SK-N-SH treated with all-trans-retinoic acid at 6 μM for 48 hours (cell line): Measurements from ENCODE around the gene KSR2.

ENCODE experiments used
- ATAC-seq: fragments of 200-7000 bp; cut with Tn5 transposase; 3 replicates; pipeline ENCODE4 v1.9.1; 2020; ENCODE audit warnings: mild to moderate bottlenecking, moderate library complexity
- ARNTL ChIP-seq: fragments of 450-650 bp; formaldehyde crosslinking; IDR thresholded peaks from 2 replicates; pipeline ENCODE4 v1.5.0; 2020; ENCODE audit warnings: low read depth, mild to moderate bottlenecking, moderate library complexity, borderline replicate concordance
- BACH2 ChIP-seq: fragments of 250-450 bp; sonication (Bioruptor Pico); IDR thresholded peaks from 2 replicates; pipeline ENCODE4 v1.9.0; 2021; ENCODE audit warnings: mild to moderate bottlenecking, borderline replicate concordance
- CSDC2 ChIP-seq: fragments of 250-450 bp; sonication (Bioruptor Pico); IDR thresholded peaks from 2 replicates; pipeline ENCODE4 v1.5.0; 2020; ENCODE audit warnings: mild to moderate bottlenecking, moderate library complexity
- ESRRG ChIP-seq: fragments of 250-450 bp; sonication (Bioruptor Pico); IDR thresholded peaks from 2 replicates; pipeline ENCODE4 v1.6.1; 2021; ENCODE audit warnings: mild to moderate bottlenecking
- GLIS3 ChIP-seq: fragments of 250-450 bp; sonication (Bioruptor Pico); IDR thresholded peaks from 2 replicates; pipeline ENCODE4 v1.5.0; 2020; ENCODE audit warnings: mild to moderate bottlenecking, moderate library complexity
- ISL1 ChIP-seq: fragments of 250-450 bp; sonication (Bioruptor Pico); IDR thresholded peaks from 2 replicates; pipeline ENCODE4 v2.1.2; 2022; ENCODE audit warnings: mild to moderate bottlenecking, moderate library complexity
- OSR1 ChIP-seq: fragments of 250-450 bp; sonication (Bioruptor Pico); IDR thresholded peaks from 2 replicates; pipeline ENCODE4 v1.8.0; 2022; ENCODE audit warnings: moderate library complexity, mild to moderate bottlenecking, inconsistent platforms
- PPARA ChIP-seq: fragments of 250-450 bp; sonication (Bioruptor Pico); IDR thresholded peaks from 2 replicates; pipeline ENCODE4 v1.5.0; 2020; ENCODE audit warnings: mild to moderate bottlenecking, borderline replicate concordance
- RARB ChIP-seq: fragments of 250-450 bp; sonication (Bioruptor Pico); IDR thresholded peaks from 2 replicates; pipeline ENCODE4 v1.8.0; 2021; ENCODE audit warnings: mild to moderate bottlenecking, moderate library complexity
- SNAI2 ChIP-seq: fragments of 250-450 bp; sonication (Bioruptor Pico); IDR thresholded peaks from 2 replicates; pipeline ENCODE4 v1.5.0; 2020; ENCODE audit warnings: mild to moderate bottlenecking, moderate library complexity
- TCF4 ChIP-seq: fragments of 250-450 bp; sonication (Bioruptor Pico); IDR thresholded peaks from 2 replicates; pipeline ENCODE4 v1.8.0; 2021; ENCODE audit warnings: mild to moderate bottlenecking, moderate library complexity, borderline replicate concordance
- TOX ChIP-seq: fragments of 250-450 bp; sonication (Bioruptor Pico); IDR thresholded peaks from 2 replicates; pipeline ENCODE4 v1.8.0; 2021; ENCODE audit warnings: mild to moderate bottlenecking, moderate library complexity, borderline replicate concordance
- ZC3H10 ChIP-seq: fragments of 250-450 bp; sonication (Bioruptor Pico); IDR thresholded peaks from 2 replicates; pipeline ENCODE4 v1.5.1; 2021; ENCODE audit warnings: mild to moderate bottlenecking, moderate library complexity
- ZFP3 ChIP-seq: fragments of 250-450 bp; sonication (Bioruptor Pico); IDR thresholded peaks from 2 replicates; pipeline ENCODE4 v1.5.0; 2020; ENCODE audit warnings: mild to moderate bottlenecking, moderate library complexity
- ZFP30 ChIP-seq: fragments of 450-650 bp; formaldehyde crosslinking; IDR thresholded peaks from 2 replicates; pipeline ENCODE4 v1.5.0; 2022; ENCODE audit warnings: mild to moderate bottlenecking, moderate library complexity
- ZNF565 ChIP-seq: fragments of 450-650 bp; formaldehyde crosslinking; conservative IDR thresholded peaks from 2 replicates; pipeline ENCODE4 v1.5.0; 2020; ENCODE audit warnings: low read depth, mild to moderate bottlenecking, moderate library complexity
- ZNF70 ChIP-seq: fragments of 450-650 bp; formaldehyde crosslinking; IDR thresholded peaks from 2 replicates; pipeline ENCODE4 v1.5.0; 2020; ENCODE audit warnings: mild to moderate bottlenecking, moderate library complexity
- ZNF8 ChIP-seq: fragments of 450-650 bp; formaldehyde crosslinking; IDR thresholded peaks from 2 replicates; pipeline ENCODE4 v1.5.0; 2020; ENCODE audit warnings: mild to moderate bottlenecking, moderate library complexity
- TF ChIP-seq, protein P1 (sequence below): fragments of 250-450 bp; sonication (Bioruptor Pico); IDR thresholded peaks from 2 replicates; pipeline ENCODE4 v1.5.0; 2020; ENCODE audit warnings: mild to moderate bottlenecking, moderate library complexity
- TF ChIP-seq, protein P2 (sequence below): fragments of 250-450 bp; sonication (Bioruptor Pico); IDR thresholded peaks from 2 replicates; pipeline ENCODE4 v1.5.1; 2020; ENCODE audit warnings: low read depth, mild to moderate bottlenecking, moderate library complexity
- TF ChIP-seq, protein P3 (sequence below): fragments of 250-450 bp; sonication (Bioruptor Pico); IDR thresholded peaks from 2 replicates; pipeline ENCODE4 v1.8.0; 2021; ENCODE audit warnings: low read depth, mild to moderate bottlenecking, moderate library complexity, borderline replicate concordance
- TF ChIP-seq, protein P4 (sequence below): fragments of 250-450 bp; sonication (Bioruptor Pico); IDR thresholded peaks from 2 replicates; pipeline ENCODE4 v1.5.1; 2021; ENCODE audit warnings: mild to moderate bottlenecking, moderate library complexity
- TF ChIP-seq, protein P5 (sequence below): fragments of 250-450 bp; sonication (Bioruptor Pico); IDR thresholded peaks from 2 replicates; pipeline ENCODE4 v1.8.0; 2020; ENCODE audit warnings: mild to moderate bottlenecking, moderate library complexity, borderline replicate concordance

The KSR2 gene

DNA sequence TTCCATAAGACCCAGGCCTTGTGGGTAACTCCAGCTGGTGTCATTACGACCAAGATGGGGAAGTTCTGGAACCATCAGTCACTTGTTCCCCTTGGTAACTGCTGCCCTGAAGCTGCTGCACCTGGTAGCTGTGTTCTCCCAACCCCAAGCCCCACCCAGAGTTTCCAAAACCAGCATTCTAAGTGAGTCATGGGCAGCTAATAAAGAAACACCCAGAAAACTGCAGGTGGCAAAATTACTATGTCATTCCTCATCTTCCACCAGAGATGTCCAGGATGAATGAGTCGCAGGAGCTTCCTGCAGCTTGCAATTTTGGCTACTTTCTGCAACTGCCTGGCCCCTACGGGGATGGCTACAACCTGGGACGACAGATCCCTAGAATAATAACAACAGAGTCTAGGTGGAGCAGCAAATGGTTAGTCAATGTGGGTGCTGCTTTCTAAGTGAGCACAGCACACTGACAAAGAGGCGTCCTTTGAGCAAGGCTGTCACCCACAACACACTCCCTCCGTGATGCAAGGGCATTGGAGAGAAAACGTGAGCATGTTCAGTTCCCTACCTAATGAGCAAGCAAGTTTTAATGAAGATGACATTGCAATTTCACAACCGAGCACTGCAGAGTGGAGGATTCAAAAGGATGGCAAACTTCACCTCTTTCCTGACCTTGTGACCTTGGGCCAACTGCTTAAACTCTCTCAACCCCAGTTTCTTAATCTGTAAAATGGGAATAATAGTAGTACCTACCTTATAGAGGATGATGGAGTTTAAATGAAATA lies 306.0 kb downstream of the KSR2 start:
- TF ChIP-seq PPARA (CRISPR knock-in tag), result no peak
- TF ChIP-seq, protein P1, sequence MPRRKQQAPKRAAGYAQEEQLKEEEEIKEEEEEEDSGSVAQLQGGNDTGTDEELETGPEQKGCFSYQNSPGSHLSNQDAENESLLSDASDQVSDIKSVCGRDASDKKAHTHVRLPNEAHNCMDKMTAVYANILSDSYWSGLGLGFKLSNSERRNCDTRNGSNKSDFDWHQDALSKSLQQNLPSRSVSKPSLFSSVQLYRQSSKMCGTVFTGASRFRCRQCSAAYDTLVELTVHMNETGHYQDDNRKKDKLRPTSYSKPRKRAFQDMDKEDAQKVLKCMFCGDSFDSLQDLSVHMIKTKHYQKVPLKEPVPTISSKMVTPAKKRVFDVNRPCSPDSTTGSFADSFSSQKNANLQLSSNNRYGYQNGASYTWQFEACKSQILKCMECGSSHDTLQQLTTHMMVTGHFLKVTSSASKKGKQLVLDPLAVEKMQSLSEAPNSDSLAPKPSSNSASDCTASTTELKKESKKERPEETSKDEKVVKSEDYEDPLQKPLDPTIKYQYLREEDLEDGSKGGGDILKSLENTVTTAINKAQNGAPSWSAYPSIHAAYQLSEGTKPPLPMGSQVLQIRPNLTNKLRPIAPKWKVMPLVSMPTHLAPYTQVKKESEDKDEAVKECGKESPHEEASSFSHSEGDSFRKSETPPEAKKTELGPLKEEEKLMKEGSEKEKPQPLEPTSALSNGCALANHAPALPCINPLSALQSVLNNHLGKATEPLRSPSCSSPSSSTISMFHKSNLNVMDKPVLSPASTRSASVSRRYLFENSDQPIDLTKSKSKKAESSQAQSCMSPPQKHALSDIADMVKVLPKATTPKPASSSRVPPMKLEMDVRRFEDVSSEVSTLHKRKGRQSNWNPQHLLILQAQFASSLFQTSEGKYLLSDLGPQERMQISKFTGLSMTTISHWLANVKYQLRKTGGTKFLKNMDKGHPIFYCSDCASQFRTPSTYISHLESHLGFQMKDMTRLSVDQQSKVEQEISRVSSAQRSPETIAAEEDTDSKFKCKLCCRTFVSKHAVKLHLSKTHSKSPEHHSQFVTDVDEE (CRISPR knock-in tag), result no peak
- no peak for TF ChIP-seq RARB (CRISPR knock-in tag)
- no peak for TF ChIP-seq ZFP3
- no peak for TF ChIP-seq CSDC2
- TF ChIP-seq BACH2 (CRISPR knock-in tag), result no peak
- ATAC-seq, result no peak

DNA sequence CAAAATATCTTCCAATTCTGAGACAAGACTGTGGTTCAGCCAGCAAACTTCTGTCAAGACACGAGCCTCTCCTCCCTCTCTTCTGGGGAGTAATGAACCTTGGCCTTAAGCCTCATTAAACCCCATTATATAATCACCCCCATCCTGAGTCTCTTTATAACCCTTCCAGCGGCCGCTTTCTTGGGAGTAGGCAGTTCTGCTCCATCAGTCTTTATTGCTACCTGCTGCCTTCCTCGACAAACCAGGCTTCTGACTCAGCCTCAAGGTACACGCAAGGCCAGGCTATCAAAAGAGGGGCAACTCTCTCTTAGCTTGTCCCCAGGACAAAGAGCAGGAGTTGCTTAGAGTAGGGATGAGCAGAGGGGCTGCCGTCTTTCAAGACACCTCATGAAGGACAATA lies 306.6 kb downstream of the KSR2 start:
- TF ChIP-seq ZNF70 (CRISPR knock-in tag) (no peak), ARNTL (CRISPR knock-in tag) (no peak), OSR1 (CRISPR knock-in tag) (no peak), TCF4 (CRISPR knock-in tag) (no peak), ZFP30 (no peak), CSDC2 (no peak)
- TF ChIP-seq, all 23 proteins: peak for 0
- no peak for ATAC-seq

DNA sequence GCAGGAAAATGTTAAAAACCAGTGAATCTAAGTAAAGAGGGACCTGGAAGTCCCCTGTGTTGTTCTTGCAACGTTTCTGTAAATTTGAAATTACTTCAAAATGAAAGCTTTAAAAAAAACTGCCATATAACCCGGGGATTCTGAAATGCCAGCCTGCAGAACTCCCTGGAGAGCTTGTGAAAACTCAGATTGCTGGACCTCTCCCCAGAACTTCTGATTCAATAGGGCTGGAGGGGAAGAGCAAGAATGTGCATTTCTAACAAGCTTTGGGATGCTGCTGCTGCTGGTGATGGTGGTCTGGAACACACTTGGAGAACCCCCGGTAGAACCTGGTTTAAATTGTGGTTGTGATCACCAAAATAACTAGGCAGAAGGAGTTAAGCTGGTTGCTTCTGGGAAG lies 307.3 kb downstream of the KSR2 start:
- TF ChIP-seq BACH2 (CRISPR knock-in tag), result no peak
- no peak for TF ChIP-seq ESRRG
- TF ChIP-seq TCF4 (CRISPR knock-in tag), result no peak
- TF ChIP-seq, protein P2, sequence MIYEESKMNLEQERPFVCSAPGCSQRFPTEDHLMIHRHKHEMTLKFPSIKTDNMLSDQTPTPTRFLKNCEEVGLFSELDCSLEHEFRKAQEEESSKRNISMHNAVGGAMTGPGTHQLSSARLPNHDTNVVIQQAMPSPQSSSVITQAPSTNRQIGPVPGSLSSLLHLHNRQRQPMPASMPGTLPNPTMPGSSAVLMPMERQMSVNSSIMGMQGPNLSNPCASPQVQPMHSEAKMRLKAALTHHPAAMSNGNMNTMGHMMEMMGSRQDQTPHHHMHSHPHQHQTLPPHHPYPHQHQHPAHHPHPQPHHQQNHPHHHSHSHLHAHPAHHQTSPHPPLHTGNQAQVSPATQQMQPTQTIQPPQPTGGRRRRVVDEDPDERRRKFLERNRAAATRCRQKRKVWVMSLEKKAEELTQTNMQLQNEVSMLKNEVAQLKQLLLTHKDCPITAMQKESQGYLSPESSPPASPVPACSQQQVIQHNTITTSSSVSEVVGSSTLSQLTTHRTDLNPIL, result no peak
- TF ChIP-seq ISL1 (CRISPR knock-in tag), result no peak
- no peak for TF ChIP-seq CSDC2
- TF ChIP-seq SNAI2 (CRISPR knock-in tag), result no peak
- no peak for ATAC-seq

DNA sequence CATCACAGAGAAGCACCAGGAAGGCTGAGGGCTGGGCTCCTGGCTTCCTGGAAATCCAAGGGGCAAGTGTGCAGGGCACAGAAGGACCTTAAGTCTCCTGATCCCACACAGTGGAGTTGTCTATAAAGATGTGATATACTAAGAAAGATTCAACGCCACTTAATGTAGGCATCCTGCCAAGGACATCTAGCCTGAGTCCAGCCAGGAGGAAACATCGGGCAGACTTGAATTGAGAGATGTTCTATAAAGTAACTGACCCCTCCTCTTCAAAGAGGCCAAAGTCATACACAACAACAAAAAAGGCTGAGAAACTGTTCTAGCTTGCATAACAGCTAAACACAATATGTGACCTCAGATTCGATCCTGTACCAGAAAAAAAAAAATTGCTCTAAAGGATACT lies 307.9 kb downstream of the KSR2 start:
- no peak for ATAC-seq
- TF ChIP-seq ZNF8 (no peak), OSR1 (CRISPR knock-in tag) (no peak), ARNTL (CRISPR knock-in tag) (no peak), TOX (CRISPR knock-in tag) (no peak), ISL1 (CRISPR knock-in tag) (no peak), BACH2 (CRISPR knock-in tag) (no peak), ZFP3 (no peak), SNAI2 (CRISPR knock-in tag) (no peak), PPARA (CRISPR knock-in tag) (no peak), GLIS3 (CRISPR knock-in tag) (no peak), ZNF565 (CRISPR knock-in tag) (no peak), RARB (CRISPR knock-in tag) (no peak), CSDC2 (no peak), ZC3H10 (CRISPR knock-in tag) (no peak), ZNF70 (CRISPR knock-in tag) (no peak)
- TF ChIP-seq, protein P2, result no peak
- TF ChIP-seq, protein P3, sequence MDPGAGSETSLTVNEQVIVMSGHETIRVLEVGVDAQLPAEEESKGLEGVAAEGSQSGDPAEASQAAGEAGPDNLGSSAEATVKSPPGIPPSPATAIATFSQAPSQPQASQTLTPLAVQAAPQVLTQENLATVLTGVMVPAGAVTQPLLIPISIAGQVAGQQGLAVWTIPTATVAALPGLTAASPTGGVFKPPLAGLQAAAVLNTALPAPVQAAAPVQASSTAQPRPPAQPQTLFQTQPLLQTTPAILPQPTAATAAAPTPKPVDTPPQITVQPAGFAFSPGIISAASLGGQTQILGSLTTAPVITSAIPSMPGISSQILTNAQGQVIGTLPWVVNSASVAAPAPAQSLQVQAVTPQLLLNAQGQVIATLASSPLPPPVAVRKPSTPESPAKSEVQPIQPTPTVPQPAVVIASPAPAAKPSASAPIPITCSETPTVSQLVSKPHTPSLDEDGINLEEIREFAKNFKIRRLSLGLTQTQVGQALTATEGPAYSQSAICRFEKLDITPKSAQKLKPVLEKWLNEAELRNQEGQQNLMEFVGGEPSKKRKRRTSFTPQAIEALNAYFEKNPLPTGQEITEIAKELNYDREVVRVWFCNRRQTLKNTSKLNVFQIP (CRISPR knock-in tag), result no peak
- TF ChIP-seq, protein P4, sequence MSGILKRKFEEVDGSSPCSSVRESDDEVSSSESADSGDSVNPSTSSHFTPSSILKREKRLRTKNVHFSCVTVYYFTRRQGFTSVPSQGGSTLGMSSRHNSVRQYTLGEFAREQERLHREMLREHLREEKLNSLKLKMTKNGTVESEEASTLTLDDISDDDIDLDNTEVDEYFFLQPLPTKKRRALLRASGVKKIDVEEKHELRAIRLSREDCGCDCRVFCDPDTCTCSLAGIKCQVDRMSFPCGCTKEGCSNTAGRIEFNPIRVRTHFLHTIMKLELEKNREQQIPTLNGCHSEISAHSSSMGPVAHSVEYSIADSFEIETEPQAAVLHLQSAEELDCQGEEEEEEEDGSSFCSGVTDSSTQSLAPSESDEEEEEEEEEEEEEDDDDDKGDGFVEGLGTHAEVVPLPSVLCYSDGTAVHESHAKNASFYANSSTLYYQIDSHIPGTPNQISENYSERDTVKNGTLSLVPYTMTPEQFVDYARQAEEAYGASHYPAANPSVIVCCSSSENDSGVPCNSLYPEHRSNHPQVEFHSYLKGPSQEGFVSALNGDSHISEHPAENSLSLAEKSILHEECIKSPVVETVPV (CRISPR knock-in tag), result no peak
- TF ChIP-seq, protein P5, sequence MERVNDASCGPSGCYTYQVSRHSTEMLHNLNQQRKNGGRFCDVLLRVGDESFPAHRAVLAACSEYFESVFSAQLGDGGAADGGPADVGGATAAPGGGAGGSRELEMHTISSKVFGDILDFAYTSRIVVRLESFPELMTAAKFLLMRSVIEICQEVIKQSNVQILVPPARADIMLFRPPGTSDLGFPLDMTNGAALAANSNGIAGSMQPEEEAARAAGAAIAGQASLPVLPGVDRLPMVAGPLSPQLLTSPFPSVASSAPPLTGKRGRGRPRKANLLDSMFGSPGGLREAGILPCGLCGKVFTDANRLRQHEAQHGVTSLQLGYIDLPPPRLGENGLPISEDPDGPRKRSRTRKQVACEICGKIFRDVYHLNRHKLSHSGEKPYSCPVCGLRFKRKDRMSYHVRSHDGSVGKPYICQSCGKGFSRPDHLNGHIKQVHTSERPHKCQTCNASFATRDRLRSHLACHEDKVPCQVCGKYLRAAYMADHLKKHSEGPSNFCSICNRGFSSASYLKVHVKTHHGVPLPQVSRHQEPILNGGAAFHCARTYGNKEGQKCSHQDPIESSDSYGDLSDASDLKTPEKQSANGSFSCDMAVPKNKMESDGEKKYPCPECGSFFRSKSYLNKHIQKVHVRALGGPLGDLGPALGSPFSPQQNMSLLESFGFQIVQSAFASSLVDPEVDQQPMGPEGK (CRISPR knock-in tag), result no peak
